Raji (cell line): ENCODE data around the gene POTEF.
"Not testable (repeated sequence)": the region's sequence is repeated elsewhere in the genome, so short reads cannot be mapped to it uniquely, and the experiment has no call there.

Source experiments
- POLR2A ChIP-seq: IDR thresholded peaks from 2 replicates; pipeline ENCODE4 v1.6.1; 2011; ENCODE audit warnings: low read depth, low read length, control low read depth; ENCODE audit not compliant: insufficient read depth

Gene POTEF

GRCh38 chr2:130129120-130129829, at the start of gene POTEF:
Gene POTEF, minus strand, starts transcription at chr2:130129222. Its CDS starts 8,707 bp downstream, at chr2:130120515.
- TF ChIP-seq POLR2A: not testable (repeated sequence)

- no peak for TF ChIP-seq POLR2A
Measured at GRCh38 chr2:130169896-130170295, 40.9 kb upstream of the POTEF start.

- no peak for TF ChIP-seq POLR2A
Measured at GRCh38 chr2:130165293-130166016, 36.4 kb upstream of the POTEF start.

GRCh38 chr2:130162968-130163367, 33.9 kb upstream of the POTEF start:
- TF ChIP-seq POLR2A: no peak

- TF ChIP-seq POLR2A: no peak
Measured at GRCh38 chr2:130160131-130160530, 31.1 kb upstream of the POTEF start.

GRCh38 chr2:130158631-130159030, 29.6 kb upstream of the POTEF start:
- TF ChIP-seq POLR2A: no peak

- no peak for TF ChIP-seq POLR2A
Measured at GRCh38 chr2:130156624-130157004, 27.6 kb upstream of the POTEF start.

GRCh38 chr2:130154773-130155765, 26.0 kb upstream of the POTEF start:
- no peak for TF ChIP-seq POLR2A

GRCh38 chr2:130152816-130153595, 24.0 kb upstream of the POTEF start:
- TF ChIP-seq POLR2A: no peak

- TF ChIP-seq POLR2A: no peak
Measured at GRCh38 chr2:130150181-130151144, 21.4 kb upstream of the POTEF start.

- TF ChIP-seq POLR2A: not testable (repeated sequence)
Measured at GRCh38 chr2:130145006-130145414, 16.0 kb upstream of the POTEF start, which contains the start of gene CCDC74B. Gene CCDC74B, minus strand, starts transcription at chr2:130145112. Its CDS starts 116 bp downstream, at chr2:130144996.

- no peak for TF ChIP-seq POLR2A
Measured at GRCh38 chr2:130135692-130136541, 6.9 kb upstream of the POTEF start.
